HG02852 (cell line): ENCODE data around the gene ARHGAP28.
"Not testable (repeated sequence)": the region's sequence is repeated elsewhere in the genome, so short reads cannot be mapped to it uniquely, and the experiment has no call there.

Source experiments
- ATAC-seq: cut with Tn5 transposase; IDR thresholded peaks from one replicate; pipeline ENCODE4 v1.9.1; 2021; ENCODE audit warnings: mild to moderate bottlenecking, moderate library complexity; ENCODE audit not compliant: unreplicated experiment

The ARHGAP28 gene

GRCh38 chr18:6891788-6892187 is 162.3 kb downstream of the ARHGAP28 start:
- no peak for ATAC-seq

- ATAC-seq, result no peak
Observed at GRCh38 chr18:6901286-6901926, 171.9 kb downstream of the ARHGAP28 start.

GRCh38 chr18:6917072-6917471 is 187.6 kb downstream of the ARHGAP28 start:
- no peak for ATAC-seq

- no peak for ATAC-seq
Observed at GRCh38 chr18:6920099-6920955, 190.8 kb downstream of the ARHGAP28 start.

- ATAC-seq, result no peak
Observed at GRCh38 chr18:6921571-6921970, 192.1 kb downstream of the ARHGAP28 start.

- no peak for ATAC-seq
Observed at GRCh38 chr18:6923220-6923619, 193.7 kb downstream of the ARHGAP28 start.

GRCh38 chr18:6927153-6927552 is 197.6 kb downstream of the ARHGAP28 start:
- no peak for ATAC-seq

- ATAC-seq, result no peak
Observed at GRCh38 chr18:6928359-6928758, 198.8 kb downstream of the ARHGAP28 start.

GRCh38 chr18:6929370-6930102 is 200.0 kb downstream of the ARHGAP28 start:
- ATAC-seq, result no peak

- no peak for ATAC-seq
Observed at GRCh38 chr18:6934859-6935258, 205.3 kb downstream of the ARHGAP28 start.

GRCh38 chr18:6938003-6938402 is 208.5 kb downstream of the ARHGAP28 start:
- no peak for ATAC-seq

- ATAC-seq, result not testable (repeated sequence)
Observed at GRCh38 chr18:6938403-6938802, 208.9 kb downstream of the ARHGAP28 start.

GRCh38 chr18:6939972-6940371 is 210.5 kb downstream of the ARHGAP28 start:
- ATAC-seq, result no peak

- no peak for ATAC-seq
Observed at GRCh38 chr18:6940451-6940850, 210.9 kb downstream of the ARHGAP28 start.

GRCh38 chr18:6941996-6942395 is 212.5 kb downstream of the ARHGAP28 start:
- ATAC-seq, result no peak

- no peak for ATAC-seq
Observed at GRCh38 chr18:6942742-6943141, 213.2 kb downstream of the ARHGAP28 start.

GRCh38 chr18:6943143-6943542 is 213.6 kb downstream of the ARHGAP28 start:
- no peak for ATAC-seq

GRCh38 chr18:6947338-6948030 is 218.0 kb downstream of the ARHGAP28 start:
- no peak for ATAC-seq

GRCh38 chr18:6948281-6949055 is 219.0 kb downstream of the ARHGAP28 start:
- no peak for ATAC-seq
